K562 treated with DMSO at 1 percent for 12 hours (cell line): Measurements from ENCODE around the gene FCF1. TPM values are rescaled to one million over a fixed set of nuclear protein-coding genes. Genes with fewer than 3 reads are reported as not detected.

Source experiments
- total RNA-seq: library from RNA; unstranded; fragments of 300-600 nt; gene quantifications from 2 replicates; pipeline ENCODE4 v1.2.3, GENCODE V29; 2022; ENCODE audit not compliant: insufficient read depth

Gene FCF1
- total RNA-seq, result 11.6 and 34.2 TPM in 2 replicates

GRCh38 chr14:74712499-74713394, at the start of gene FCF1, which contains the start of gene AREL1:
TSS of gene FCF1 (plus strand) at chr14:74713144. CDS start at chr14:74713198, 54 bp downstream.
TSS of gene AREL1 (minus strand) at chr14:74713080. CDS start at chr14:74685615, 27,465 bp downstream.

GRCh38 chr14:74762917-74763802, 50.2 kb downstream of the FCF1 start, which contains the start of gene YLPM1:
TSS of gene YLPM1 (plus strand) at chr14:74763316. CDS start at chr14:74763490, 174 bp downstream.

Other genes with a start within 250 kb of the FCF1 start
- gene NPC2, start 219.8 kb upstream of the FCF1 start, total RNA-seq, result 184 and 209 TPM in 2 replicates
- 10.5 and 13.8 TPM in 2 replicates for gene ISCA2, start 219.4 kb upstream of the FCF1 start, total RNA-seq
- 0.11 and 2.3 TPM in 2 replicates for gene LTBP2, start 100.9 kb upstream of the FCF1 start, total RNA-seq
- gene AREL1, start 64 bp upstream of the FCF1 start, total RNA-seq, result 4.4 and 15.5 TPM in 2 replicates
- 7.2 and 29.2 TPM in 2 replicates for gene YLPM1, start 50.2 kb downstream of the FCF1 start, total RNA-seq
- 0.23 TPM in 1 of 2 replicates, not detected in the other for gene PROX2, start 163.0 kb downstream of the FCF1 start, total RNA-seq
- 28.5 and 52.3 TPM in 2 replicates for gene DLST, start 168.8 kb downstream of the FCF1 start, total RNA-seq
- 4.3 and 5.7 TPM in 2 replicates for gene RPS6KL1, start 210.1 kb downstream of the FCF1 start, total RNA-seq
- 1.6 and 1.7 TPM in 2 replicates for gene PGF, start 242.5 kb downstream of the FCF1 start, total RNA-seq